NCI-H1105 (cell line): ENCODE results near the gene CD37.
"Not testable (repeated sequence)": the region's sequence is repeated elsewhere in the genome, so short reads cannot be mapped to it uniquely, and the experiment has no call there.

Source experiments
- DNase-seq: peaks from one replicate; lab custom pipeline; 2025; lab: John Stamatoyannopoulos, UW

CD37 gene

DNA sequence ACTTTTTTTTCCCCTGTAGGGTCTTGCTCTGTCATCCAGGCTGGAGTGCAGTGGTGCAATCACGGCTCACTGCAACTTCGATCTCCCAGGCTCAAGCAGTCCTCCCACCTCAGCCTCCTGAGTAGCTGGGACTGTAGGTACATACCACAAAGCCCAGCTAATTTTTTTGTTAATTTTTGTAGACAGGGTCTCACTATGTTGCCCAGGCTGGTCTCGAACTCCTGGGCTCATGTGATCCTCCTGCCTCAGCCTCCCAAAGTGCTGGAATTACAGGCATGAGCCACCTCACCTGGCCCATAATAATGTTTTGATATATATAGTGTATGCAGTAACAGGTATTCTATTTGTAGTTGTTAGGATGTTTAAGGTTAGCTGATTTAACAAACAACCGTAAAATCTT lies 4.0 kb upstream of the CD37 start:
- not testable (repeated sequence) for DNase-seq

DNA sequence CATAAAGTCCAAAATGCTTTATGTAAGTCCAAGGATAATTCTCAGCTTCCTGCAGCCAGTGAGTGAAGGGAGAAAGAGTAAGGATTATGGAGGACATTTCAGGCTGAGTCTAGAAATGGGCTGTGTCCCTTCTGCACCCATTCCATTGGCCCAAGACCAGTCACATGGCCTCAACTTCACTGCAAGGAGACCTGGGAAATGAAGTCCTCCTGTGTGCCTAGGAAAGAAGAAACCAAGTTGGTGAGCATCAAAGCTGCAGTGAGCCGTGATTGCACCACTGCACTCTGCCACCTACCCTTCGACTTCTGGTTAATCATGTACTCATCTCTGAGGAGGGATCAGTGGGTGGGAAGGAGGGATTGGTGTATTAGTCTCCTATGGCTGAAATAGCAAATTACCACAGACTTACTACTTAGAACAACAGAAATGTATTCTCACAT lies 3.6 kb upstream of the CD37 start:
- no peak for DNase-seq

DNA sequence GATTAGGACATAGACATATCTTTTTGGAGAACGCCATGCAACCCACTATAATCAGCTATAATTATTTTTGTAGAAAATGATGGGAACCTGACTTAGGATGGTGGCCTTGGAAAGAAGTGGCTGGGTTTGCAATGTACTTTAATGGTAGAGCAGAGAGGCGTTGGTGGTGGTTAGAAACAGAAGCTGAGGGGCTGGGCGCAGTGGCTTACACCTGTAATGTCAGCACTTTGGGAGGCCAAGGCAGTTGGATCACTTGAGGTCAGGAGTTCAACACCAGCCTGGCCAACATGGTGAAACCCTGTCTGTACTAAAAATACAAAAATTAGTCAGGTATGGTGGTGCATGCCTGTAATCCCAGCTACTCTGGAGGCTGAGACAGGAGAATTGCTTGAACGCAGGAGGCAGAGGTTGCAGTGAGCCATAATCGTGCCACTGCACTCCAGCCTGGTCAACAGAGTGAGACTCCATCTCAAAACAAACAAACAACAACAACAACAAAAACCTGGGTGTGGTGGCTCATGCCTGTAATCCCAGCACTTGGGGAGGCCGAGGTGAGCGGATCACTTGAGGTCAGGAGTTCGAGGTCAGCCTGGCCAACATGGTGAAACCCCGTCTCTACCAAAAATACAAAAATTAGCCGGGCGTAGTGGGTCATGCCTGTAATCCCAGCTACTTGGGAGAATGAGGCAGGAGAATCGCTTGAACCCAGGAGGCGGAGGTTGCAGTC lies 2.4 kb upstream of the CD37 start:
- not testable (repeated sequence) for DNase-seq

DNA sequence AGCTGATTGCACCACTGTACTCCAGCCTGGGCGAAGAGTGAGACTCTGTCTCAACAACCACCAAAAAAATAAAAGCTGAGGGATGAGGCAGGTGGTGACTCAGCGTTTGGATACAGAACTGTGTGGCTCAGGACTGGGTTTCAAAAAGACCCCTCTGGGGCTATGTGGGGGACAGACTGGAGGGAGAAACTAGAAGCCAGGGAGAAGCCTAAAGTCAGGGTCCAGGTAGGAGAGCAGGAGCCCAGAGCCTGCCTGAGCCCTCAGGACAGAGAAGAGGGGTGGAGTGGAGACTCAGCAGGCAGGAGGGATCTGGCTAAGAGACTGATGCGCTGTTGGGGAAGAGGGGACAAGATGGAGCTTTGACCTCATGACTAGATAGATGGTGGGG lies 1.8 kb upstream of the CD37 start:
- DNase-seq, result no peak

DNA sequence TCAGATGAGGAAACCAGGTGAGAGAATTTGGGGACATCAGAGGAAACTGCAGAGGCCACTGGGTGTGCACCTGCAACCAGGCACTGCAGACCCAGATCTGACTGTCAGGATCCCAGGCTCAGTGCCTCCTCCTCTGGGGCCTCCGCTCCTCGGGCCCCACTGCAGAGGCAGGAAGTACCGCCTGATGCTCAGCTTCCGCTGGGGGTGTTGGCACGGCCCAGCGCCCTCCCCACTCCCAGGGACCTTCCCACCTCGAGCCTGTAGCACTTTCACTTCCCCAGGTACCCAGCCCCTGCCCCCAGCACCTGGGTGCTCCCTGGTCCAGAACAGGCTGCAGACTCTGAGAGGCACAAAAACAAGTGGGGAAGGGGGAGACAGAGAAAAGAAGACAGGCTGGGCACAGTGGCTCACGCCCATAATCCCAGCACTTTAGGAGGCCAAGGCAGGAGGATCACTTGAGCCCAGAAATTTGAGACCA lies 1.4 kb upstream of the CD37 start:
- no peak for DNase-seq

DNA sequence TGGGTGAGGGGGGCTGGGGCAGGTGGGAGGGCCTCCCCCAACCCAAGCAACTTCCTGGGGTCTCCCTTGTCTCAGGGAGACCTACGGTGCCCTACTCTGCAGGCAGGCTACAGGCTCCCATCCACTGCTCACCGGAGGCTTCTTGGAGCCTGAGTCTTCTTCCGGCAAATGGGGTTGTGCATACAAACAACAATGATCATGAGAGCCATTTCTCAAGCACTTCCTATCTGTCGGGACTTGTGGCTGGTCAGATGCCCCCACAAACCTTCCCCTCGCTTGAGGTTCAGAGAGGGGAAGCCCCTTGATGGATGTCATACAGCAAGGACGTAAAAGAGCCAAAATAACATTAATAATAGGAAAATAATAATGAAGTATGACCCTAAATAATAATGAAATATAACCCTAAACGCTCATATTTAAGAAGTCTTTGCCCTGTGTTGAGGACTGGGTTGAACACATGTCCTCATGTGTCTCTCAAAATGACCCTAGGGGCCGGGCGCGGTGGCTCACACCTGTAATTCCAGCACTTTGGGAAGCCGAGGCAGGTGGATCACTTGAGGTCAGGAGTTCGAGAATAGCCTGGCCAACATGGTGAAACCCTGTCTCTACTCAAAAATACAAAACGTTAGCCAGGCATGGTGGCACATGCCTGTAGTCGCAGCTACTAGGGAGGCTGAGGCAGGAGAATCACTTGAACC lies 727 bp downstream of the CD37 start:
- no peak for DNase-seq

DNA sequence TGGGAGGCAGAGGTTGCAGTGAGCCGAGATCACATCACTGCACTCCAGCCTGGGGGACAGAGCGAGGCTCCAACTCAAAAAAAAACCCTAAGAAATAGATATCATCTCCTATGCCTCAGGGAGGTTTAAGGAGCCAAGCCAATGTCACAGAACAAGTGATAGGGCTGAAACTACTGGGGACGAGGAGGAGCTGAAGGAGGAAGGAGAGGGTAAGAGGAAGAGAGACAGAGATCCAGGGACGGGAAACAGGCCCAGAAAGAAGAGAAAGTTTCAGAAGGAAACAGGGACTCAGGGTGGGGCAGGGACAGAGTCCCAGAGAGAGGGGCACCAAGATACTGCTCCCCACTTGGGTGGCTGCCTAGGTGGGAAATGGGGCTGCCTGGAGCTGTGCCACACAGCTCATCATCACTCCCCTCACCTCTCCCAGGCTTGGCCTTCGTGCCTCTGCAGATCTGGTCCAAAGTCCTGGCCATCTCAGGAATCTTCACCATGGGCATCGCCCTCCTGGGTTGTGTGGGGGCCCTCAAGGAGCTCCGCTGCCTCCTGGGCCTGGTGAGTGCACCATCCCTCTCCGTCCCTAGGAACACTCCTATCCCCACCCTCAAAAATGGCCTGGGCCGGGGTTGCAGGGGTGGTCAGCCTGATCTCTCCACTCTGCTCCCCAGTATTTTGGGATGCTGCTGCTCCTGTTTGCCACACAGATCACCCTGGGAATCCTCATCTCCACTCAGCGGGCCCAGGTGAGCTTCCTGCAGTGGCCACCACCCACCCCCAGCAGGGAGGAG lies 1.5 kb downstream of the CD37 start:
- no peak for DNase-seq

DNA sequence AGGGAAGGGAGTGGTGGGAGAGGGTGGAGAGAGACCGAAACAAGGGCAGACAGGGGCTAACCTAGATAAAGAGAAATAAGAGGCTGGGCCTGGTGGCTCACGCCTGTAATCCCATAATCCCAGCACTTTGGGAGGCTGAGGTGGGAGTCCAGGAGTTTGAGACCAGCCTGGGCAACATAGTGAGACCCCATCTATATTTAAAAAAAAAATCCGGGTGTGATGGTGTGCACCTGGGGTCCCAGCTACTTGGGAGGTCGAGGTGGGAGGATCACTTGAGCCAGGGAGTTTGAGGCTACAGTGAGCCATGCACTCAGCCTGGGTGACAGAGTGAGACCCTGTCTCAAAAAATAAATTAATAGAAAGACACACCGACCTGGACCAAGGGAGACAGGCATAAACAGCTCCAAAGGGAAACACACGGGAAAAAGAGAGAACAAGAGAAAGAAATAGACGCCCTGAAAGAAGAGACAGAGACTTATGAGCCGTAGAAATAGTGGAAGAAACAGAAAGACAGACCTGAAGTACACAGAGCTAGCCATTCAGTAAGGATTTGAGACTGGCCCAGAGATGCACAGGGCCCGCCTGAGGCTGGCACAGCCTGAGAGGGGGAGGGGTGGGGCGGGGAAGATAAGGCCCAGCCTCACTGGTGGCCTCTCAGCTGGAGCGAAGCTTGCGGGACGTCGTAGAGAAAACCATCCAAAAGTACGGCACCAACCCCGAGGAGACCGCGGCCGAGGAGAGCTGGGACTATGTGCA lies 2.2 kb downstream of the CD37 start:
- no peak for DNase-seq

DNA sequence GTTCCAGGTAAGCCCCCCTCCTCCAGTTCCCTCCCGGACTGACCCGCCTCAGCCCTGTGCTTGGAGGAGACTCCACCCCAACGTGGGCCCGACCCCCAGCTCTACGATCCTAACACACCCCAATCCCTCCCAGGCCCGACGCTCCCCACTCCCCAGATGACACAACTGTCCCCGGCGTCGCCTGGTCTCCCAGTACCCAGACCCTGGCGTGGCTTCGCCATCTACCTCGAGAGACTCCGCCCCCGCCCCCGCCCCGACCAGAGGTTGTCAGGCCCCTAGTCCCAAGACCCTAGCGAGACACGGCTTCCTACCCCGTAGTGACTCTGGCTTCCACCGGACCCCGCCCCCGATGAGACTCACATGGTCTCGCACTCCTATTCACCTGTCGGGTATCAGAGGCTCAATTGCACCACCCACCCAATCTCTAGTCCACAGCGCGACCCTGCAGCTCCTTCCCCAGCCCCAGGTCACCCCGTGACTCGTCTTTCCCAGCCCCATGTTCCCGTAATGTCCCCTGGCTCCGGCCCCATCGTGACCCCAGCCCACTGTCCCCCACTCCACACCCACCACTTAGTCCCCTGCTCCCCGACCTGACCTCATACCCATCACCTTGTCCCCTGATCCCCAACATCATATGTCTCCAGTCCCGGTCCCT lies 2.9 kb downstream of the CD37 start:
- DNase-seq, result no peak

DNA sequence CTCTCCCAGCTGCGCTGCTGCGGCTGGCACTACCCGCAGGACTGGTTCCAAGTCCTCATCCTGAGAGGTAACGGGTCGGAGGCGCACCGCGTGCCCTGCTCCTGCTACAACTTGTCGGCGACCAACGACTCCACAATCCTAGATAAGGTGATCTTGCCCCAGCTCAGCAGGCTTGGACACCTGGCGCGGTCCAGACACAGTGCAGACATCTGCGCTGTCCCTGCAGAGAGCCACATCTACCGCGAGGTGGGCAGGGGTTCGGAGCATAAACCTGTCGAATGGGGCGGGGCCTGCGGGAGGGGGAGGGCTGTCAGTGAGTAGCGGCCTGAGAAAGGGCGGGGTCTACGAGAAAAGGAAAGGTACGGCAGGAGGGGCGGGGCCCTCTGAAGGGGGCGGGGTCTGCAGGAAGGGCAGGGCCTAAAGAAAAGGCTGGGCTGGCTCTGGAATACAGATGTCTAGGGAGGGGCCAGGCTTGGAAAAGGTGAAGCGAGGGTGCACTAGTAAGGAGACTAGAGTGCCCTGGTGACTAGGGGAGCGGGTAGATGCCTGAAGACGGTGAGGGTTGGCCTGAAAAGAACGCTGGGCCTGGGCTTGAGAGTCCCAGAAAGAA lies 3.6 kb downstream of the CD37 start:
- DNase-seq, result no peak

DNA sequence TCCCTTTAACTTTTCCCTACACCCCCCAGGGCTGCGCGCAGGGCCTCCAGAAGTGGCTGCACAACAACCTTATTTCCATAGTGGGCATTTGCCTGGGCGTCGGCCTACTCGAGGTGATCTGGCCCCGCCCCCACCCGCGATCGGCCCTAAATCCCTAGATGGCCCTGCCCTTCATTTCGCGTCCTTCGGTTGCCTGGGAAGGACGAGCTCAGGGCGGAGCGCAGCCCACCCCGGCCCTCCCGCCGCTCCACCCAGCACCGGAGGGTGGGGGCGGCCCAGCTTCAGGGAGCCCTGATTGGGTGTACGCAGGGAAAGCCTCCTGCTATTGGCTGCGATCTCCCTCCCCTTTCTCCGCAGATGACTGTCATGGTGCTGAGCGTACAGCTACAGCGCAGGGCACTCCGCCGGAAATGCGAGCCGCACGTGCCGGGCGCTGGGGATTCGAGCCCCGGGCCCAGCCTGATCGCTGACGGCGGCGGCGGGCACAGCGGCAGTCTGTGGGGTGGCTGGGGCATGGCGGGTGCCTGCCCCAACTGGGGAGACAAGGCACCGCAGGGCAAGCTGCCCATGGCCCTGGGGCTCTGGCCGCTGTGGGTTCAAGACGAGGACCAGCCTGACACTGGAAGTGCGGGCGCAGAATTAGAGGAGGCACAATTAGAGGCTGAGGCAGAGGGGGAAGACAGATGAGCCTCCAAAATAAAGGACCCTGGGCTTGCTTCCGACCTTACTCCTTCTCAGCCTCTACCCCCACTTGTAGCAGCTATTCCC lies 4.3 kb downstream of the CD37 start:
- DNase-seq, result no peak

DNA sequence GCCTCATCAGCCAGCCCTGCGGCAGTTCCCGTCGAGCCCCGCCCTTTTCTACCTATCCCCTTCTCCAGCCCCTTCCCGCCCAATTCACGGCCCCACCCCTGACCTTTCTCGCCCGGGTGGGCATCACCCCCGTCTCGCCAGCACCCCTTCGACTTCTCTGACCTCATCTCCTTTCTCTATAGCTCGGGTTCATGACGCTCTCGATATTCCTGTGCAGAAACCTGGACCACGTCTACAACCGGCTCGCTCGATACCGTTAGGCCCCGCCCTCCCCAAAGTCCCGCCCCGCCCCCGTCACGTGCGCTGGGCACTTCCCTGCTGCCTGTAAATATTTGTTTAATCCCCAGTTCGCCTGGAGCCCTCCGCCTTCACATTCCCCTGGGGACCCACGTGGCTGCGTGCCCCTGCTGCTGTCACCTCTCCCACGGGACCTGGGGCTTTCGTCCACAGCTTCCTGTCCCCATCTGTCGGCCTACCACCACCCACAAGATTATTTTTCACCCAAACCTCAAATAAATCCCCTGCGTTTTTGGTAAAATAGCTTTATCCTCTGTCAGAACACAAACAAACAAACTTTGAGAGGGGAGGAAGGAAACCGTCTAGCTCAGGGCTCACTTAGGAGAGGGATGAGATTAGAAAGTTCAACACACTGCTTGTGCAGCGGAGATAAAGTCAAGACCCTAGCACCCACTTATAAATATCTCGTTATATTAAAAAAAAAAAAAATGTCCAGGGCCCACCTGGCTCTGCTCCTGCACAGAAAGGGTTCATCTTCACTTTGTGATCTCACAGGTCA lies 5.1 kb downstream of the CD37 start:
- DNase-seq, result peak; percentile 72

DNA sequence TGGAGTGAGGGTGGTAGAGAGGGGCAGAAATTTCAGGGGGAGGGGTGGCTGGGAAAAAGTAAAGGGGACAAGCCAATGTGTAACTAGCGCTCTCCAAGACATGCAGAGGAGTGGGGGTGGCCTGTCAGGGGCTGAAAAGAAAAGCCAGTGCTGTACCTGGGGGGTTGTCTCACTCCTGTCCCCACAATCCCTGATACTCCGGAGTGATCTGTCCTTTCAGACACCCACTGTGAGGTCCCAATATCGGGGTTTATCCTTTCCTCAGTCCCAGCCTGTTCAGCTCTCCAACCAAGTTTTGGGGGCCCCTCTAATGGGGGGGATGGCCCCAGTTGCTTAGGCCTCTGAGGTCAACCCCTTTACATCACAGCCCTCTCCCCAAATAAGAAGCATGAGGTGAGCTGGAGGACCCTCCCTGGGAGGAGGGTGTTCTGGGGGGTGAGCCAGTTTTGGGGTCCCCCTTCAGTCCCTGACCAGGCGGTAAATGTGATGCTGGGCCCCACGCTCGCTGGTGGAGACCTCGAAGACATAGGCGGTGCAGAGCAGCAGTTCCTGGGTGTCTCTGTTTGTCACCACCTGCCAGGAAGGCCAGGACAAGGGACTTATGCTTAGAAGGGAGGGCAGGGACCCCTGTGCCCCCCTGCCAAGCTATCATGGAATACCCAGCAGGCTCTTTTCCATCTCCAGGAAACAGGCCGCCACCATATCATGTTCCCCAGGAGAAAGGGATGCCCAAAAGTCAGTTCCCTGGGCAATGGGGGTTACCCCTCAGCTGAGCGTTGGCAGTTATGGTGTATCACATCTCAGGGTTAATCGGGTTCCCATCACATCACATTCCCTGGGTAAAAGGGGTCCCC lies 5.9 kb downstream of the CD37 start:
- no peak for DNase-seq

DNA sequence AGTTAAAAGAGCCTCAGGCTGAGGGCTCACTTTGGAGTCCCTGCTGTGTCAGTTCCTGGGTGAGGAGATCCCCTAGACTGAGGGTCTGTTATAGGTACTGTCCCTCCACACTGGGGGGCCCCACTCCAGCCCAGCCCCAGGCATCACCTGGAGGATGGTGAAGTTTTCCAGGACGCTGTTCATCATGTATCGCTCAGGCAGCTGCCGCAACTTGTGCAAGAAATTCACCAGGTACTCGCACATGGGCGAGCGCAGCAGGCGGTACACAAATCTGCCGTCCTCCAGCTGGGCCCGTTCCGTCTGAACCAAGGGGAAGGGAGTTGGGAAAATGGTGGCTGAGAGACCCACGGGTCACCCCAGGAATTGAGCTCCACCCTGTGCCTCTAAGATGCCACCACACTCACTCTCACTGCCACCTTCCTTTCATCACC lies 7.1 kb downstream of the CD37 start:
- DNase-seq, result no peak

DNA sequence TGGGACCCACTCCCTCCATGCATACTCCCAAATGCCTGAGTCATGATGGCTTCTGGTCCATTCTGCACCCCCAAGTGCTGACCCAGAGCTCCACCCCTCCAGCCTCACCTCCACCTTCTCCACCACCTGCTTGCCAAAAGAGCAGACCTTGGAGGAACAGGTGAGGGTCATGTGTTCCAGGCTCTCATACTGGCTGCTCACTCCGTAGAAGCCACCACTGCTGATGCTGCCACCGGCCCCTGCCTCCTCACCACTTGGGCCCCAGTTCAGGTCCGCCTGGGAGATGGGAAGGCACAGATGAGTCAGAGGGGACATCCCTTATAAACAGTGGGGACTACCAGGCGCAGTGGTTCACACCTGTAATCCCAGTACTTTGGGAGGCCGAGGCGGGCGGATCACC lies 7.9 kb downstream of the CD37 start:
- no peak for DNase-seq

DNA sequence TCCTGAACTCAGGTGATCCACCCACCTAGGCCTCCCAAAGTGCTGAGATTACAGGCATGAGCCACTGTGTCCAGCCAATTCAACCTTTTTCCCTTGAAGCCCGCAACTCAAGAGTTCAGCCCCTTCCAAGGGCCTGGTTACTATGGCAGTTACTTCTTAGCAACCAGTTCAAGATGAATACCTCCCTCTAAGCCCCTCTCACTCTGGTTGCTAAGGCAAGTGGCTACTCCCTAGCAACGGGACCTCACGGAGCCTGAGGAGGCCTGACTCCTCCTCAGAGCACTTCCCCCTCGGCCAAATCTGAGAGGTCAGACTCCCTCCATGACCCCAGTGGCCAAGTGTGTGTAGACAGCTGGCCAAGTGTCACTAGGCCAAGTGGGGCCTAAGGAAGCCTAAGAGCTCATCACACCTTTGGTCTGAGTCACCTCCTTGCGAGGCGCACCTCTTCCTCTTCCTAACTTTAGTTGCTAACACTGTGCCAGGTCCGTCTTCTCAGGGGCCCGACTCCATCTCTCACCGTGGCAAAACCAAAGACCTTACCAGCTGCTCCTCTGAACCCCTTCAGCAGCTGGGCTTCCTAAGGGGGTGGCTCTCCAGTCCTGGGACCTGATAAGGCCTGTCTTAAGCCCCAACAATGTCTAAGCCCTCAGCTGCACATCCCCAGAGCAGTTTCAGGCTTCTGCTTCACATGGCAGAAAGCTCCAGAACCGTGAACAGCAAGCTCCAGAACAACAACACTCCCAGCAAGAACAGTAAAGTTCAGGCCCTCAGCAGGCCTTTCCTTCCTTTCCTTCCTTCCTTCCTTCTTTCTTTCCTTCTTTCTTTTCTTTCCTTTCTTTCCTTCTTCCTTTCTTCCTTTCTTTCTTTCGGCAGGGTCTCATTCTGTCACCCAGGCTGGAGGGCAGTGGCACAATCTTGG lies 9.6 kb downstream of the CD37 start:
- DNase-seq, result no peak

DNA sequence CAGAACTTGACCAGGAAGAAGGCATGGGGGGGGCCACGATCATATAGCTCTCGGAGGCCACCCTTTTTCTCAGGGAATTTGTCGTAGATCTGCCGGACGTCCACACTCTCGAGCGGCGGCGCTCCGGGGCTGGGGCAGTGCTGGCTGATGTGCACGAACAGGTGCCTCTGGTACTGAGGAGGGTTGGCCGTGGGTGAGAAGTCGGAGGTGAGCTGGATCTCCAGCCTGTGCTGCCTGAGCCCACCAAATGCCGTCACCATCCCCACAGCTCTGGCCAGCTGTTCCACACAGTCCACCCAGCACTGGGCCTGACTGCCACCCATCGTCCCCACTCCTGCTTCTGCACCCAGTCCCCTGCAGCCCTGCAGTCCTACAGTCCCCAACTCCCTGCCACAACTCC lies 12.0 kb downstream of the CD37 start:
- DNase-seq, result no peak
